WTC11 (cell line): ENCODE measurements around the gene ENGASE. TPM values are rescaled to one million over a fixed set of nuclear protein-coding genes. Genes with fewer than 3 reads are reported as not detected.

Experiments used
- ATAC-seq: fragments of 200-7000 bp; cut with Tn5 transposase; 2 replicates; pipeline ENCODE4 v1.10.0; 2021; ENCODE audit warnings: mild to moderate bottlenecking, moderate library complexity
- CTCF ChIA-PET: fragments of 300-600 bp; sonication (Branson Sonifier 250); formaldehyde crosslinking; loops from one replicate; lab custom pipeline; 2021; ENCODE audit warnings: antibody characterized with exemption; lab: Charles Lee
- POLR2A ChIA-PET: fragments of 350-600 bp; sonication (Branson Sonifier 250); formaldehyde crosslinking; loops from one replicate; lab custom pipeline; 2021; ENCODE audit warnings: antibody characterized with exemption; lab: Charles Lee
- DNase-seq: peaks from one replicate; pipeline ENCODE4 v3.0.0; 2021; ENCODE audit warnings: low spot score
- H3K27ac Mint-ChIP-seq: 2 replicates; pipeline ENCODE4 v1.8.0; 2021; ENCODE audit warnings: mixed read lengths
- H3K27me3 Mint-ChIP-seq: 2 replicates; pipeline ENCODE4 v1.8.0; 2021; ENCODE audit warnings: low read depth, mild to moderate bottlenecking, moderate library complexity, mixed read lengths
- H3K36me3 Mint-ChIP-seq: 2 replicates; pipeline ENCODE4 v1.8.0; 2021; ENCODE audit warnings: mixed read lengths
- H3K4me1 Mint-ChIP-seq: 2 replicates; pipeline ENCODE4 v1.8.0; 2022; ENCODE audit warnings: mixed read lengths
- H3K4me3 Mint-ChIP-seq: 2 replicates; pipeline ENCODE4 v1.8.0; 2021; ENCODE audit warnings: mild to moderate bottlenecking, moderate library complexity, mixed read lengths
- H3K9me3 Mint-ChIP-seq: 2 replicates; pipeline ENCODE4 v1.8.0; 2021; ENCODE audit warnings: mixed read lengths
- CREB1 ChIP-seq: sonication (generic); formaldehyde crosslinking; IDR thresholded peaks from 2 replicates; pipeline ENCODE4 v1.8.0; 2023; ENCODE audit warnings: mild to moderate bottlenecking, missing genetic modification reagents
- CREM ChIP-seq: sonication (generic); formaldehyde crosslinking; IDR thresholded peaks from 2 replicates; pipeline ENCODE4 v1.8.1; 2022; ENCODE audit warnings: mild to moderate bottlenecking, missing genetic modification reagents, moderate library complexity
- EMX1 ChIP-seq: fragments of 250-450 bp; sonication (Bioruptor Pico); IDR thresholded peaks from 2 replicates; pipeline ENCODE4 v1.8.0; 2021; ENCODE audit warnings: mild to moderate bottlenecking
- ESRRA ChIP-seq: sonication (generic); formaldehyde crosslinking; IDR thresholded peaks from 2 replicates; pipeline ENCODE4 v1.8.1; 2022; ENCODE audit warnings: mild to moderate bottlenecking, missing genetic modification reagents, borderline replicate concordance
- FOXK1 ChIP-seq: sonication (generic); formaldehyde crosslinking; IDR thresholded peaks from 2 replicates; pipeline ENCODE4 v1.8.0; 2022; ENCODE audit warnings: mild to moderate bottlenecking, moderate library complexity, missing genetic modification reagents
- MXD4 ChIP-seq: fragments of 250-450 bp; sonication (Bioruptor Pico); IDR thresholded peaks from 2 replicates; pipeline ENCODE4 v1.8.0; 2021; ENCODE audit warnings: mild to moderate bottlenecking, moderate library complexity, borderline replicate concordance
- NFE2L1 ChIP-seq: sonication (generic); formaldehyde crosslinking; IDR thresholded peaks from 2 replicates; pipeline ENCODE4 v1.8.1; 2023; ENCODE audit warnings: missing genetic modification reagents
- NR1H2 ChIP-seq: sonication (generic); formaldehyde crosslinking; IDR thresholded peaks from 2 replicates; pipeline ENCODE4 v1.9.0; 2021; ENCODE audit warnings: mild to moderate bottlenecking, moderate library complexity, missing genetic modification reagents
- TCF7 ChIP-seq: sonication (generic); formaldehyde crosslinking; IDR thresholded peaks from 2 replicates; pipeline ENCODE4 v1.8.0; 2022; ENCODE audit warnings: mild to moderate bottlenecking, low read depth, missing genetic modification reagents, moderate library complexity
- ZNF138 ChIP-seq: sonication (generic); formaldehyde crosslinking; conservative IDR thresholded peaks from 2 replicates; pipeline ENCODE4 v1.8.1; 2022; ENCODE audit warnings: mild to moderate bottlenecking, moderate library complexity, missing genetic modification reagents
- ZNF423 ChIP-seq: fragments of 250-450 bp; sonication (Bioruptor Pico); IDR thresholded peaks from 2 replicates; pipeline ENCODE4 v2.1.2; 2022; ENCODE audit warnings: mild to moderate bottlenecking, moderate library complexity
- ZNF671 ChIP-seq: fragments of 250-450 bp; sonication (Bioruptor Pico); IDR thresholded peaks from 2 replicates; pipeline ENCODE4 v1.8.0; 2021; ENCODE audit warnings: mild to moderate bottlenecking
- total RNA-seq: library from RNA; stranded (reverse); gene quantifications from 3 replicates; pipeline ENCODE4 v1.2.3, GENCODE V29; 2021
- TF ChIP-seq, protein P1 (sequence below): sonication (generic); formaldehyde crosslinking; IDR thresholded peaks from 2 replicates; pipeline ENCODE4 v1.8.0; 2022; ENCODE audit warnings: missing genetic modification reagents
- TF ChIP-seq, protein P2 (sequence below): sonication (generic); formaldehyde crosslinking; IDR thresholded peaks from 2 replicates; pipeline ENCODE4 v1.8.0; 2022; ENCODE audit warnings: mild to moderate bottlenecking, missing genetic modification reagents
- TF ChIP-seq, protein P3 (sequence below): sonication (generic); formaldehyde crosslinking; IDR thresholded peaks from 2 replicates; pipeline ENCODE4 v1.8.0; 2023; ENCODE audit warnings: missing genetic modification reagents
- TF ChIP-seq, protein P4 (sequence below): fragments of 250-450 bp; sonication (Bioruptor Pico); IDR thresholded peaks from 2 replicates; pipeline ENCODE4 v1.8.0; 2021; ENCODE audit warnings: mild to moderate bottlenecking
- TF ChIP-seq, protein P5 (sequence below): sonication (generic); formaldehyde crosslinking; IDR thresholded peaks from 2 replicates; pipeline ENCODE4 v1.8.0; 2022; ENCODE audit warnings: mild to moderate bottlenecking, missing genetic modification reagents
- TF ChIP-seq, protein P6 (sequence below): fragments of 250-450 bp; sonication (Bioruptor Pico); IDR thresholded peaks from 2 replicates; pipeline ENCODE4 v1.9.0; 2021; ENCODE audit warnings: mild to moderate bottlenecking
- TF ChIP-seq, protein P7 (sequence below): sonication (generic); formaldehyde crosslinking; IDR thresholded peaks from 2 replicates; pipeline ENCODE4 v1.8.1; 2023; ENCODE audit warnings: mild to moderate bottlenecking, missing genetic modification reagents, moderate library complexity

The ENGASE gene
- total RNA-seq, 1 experiment from 2014 or later = 41.6 TPM

DNA sequence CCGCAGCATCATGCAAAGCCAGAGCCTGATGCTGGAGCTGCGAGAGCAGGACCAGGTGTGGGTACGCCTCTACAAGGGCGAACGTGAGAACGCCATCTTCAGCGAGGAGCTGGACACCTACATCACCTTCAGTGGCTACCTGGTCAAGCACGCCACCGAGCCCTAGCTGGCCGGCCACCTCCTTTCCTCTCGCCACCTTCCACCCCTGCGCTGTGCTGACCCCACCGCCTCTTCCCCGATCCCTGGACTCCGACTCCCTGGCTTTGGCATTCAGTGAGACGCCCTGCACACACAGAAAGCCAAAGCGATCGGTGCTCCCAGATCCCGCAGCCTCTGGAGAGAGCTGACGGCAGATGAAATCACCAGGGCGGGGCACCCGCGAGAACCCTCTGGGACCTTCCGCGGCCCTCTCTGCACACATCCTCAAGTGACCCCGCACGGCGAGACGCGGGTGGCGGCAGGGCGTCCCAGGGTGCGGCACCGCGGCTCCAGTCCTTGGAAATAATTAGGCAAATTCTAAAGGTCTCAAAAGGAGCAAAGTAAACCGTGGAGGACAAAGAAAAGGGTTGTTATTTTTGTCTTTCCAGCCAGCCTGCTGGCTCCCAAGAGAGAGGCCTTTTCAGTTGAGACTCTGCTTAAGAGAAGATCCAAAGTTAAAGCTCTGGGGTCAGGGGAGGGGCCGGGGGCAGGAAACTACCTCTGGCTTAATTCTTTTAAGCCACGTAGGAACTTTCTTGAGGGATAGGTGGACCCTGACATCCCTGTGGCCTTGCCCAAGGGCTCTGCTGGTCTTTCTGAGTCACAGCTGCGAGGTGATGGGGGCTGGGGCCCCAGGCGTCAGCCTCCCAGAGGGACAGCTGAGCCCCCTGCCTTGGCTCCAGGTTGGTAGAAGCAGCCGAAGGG lies 26.4 kb upstream of the ENGASE start:
- TF ChIP-seq, protein P1, sequence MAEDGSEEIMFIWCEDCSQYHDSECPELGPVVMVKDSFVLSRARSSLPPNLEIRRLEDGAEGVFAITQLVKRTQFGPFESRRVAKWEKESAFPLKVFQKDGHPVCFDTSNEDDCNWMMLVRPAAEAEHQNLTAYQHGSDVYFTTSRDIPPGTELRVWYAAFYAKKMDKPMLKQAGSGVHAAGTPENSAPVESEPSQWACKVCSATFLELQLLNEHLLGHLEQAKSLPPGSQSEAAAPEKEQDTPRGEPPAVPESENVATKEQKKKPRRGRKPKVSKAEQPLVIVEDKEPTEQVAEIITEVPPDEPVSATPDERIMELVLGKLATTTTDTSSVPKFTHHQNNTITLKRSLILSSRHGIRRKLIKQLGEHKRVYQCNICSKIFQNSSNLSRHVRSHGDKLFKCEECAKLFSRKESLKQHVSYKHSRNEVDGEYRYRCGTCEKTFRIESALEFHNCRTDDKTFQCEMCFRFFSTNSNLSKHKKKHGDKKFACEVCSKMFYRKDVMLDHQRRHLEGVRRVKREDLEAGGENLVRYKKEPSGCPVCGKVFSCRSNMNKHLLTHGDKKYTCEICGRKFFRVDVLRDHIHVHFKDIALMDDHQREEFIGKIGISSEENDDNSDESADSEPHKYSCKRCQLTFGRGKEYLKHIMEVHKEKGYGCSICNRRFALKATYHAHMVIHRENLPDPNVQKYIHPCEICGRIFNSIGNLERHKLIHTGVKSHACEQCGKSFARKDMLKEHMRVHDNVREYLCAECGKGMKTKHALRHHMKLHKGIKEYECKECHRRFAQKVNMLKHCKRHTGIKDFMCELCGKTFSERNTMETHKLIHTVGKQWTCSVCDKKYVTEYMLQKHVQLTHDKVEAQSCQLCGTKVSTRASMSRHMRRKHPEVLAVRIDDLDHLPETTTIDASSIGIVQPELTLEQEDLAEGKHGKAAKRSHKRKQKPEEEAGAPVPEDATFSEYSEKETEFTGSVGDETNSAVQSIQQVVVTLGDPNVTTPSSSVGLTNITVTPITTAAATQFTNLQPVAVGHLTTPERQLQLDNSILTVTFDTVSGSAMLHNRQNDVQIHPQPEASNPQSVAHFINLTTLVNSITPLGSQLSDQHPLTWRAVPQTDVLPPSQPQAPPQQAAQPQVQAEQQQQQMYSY (CRISPR knock-in tag) = no peak
- TF ChIP-seq, protein P2, sequence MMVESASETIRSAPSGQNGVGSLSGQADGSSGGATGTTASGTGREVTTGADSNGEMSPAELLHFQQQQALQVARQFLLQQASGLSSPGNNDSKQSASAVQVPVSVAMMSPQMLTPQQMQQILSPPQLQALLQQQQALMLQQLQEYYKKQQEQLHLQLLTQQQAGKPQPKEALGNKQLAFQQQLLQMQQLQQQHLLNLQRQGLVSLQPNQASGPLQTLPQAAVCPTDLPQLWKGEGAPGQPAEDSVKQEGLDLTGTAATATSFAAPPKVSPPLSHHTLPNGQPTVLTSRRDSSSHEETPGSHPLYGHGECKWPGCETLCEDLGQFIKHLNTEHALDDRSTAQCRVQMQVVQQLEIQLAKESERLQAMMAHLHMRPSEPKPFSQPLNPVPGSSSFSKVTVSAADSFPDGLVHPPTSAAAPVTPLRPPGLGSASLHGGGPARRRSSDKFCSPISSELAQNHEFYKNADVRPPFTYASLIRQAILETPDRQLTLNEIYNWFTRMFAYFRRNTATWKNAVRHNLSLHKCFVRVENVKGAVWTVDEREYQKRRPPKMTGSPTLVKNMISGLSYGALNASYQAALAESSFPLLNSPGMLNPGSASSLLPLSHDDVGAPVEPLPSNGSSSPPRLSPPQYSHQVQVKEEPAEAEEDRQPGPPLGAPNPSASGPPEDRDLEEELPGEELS (CRISPR knock-in tag) = no peak
- TF ChIP-seq, protein P3, sequence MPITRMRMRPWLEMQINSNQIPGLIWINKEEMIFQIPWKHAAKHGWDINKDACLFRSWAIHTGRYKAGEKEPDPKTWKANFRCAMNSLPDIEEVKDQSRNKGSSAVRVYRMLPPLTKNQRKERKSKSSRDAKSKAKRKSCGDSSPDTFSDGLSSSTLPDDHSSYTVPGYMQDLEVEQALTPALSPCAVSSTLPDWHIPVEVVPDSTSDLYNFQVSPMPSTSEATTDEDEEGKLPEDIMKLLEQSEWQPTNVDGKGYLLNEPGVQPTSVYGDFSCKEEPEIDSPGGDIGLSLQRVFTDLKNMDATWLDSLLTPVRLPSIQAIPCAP (CRISPR knock-in tag) = no peak
- TF ChIP-seq ESRRA (no peak), ZNF138 (CRISPR knock-in tag) (no peak), CREB1 (no peak), FOXK1 (CRISPR knock-in tag) (no peak), MXD4 (CRISPR knock-in tag) (no peak), NR1H2 (CRISPR knock-in tag) (no peak), EMX1 (CRISPR knock-in tag) (no peak), ZNF423 (CRISPR knock-in tag) (no peak), NFE2L1 (no peak), TCF7 (CRISPR knock-in tag) (no peak), ZNF671 (CRISPR knock-in tag) (no peak), CREM (no peak)
- TF ChIP-seq, protein P4, sequence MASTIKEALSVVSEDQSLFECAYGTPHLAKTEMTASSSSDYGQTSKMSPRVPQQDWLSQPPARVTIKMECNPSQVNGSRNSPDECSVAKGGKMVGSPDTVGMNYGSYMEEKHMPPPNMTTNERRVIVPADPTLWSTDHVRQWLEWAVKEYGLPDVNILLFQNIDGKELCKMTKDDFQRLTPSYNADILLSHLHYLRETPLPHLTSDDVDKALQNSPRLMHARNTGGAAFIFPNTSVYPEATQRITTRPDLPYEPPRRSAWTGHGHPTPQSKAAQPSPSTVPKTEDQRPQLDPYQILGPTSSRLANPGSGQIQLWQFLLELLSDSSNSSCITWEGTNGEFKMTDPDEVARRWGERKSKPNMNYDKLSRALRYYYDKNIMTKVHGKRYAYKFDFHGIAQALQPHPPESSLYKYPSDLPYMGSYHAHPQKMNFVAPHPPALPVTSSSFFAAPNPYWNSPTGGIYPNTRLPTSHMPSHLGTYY (CRISPR knock-in tag) = no peak
- TF ChIP-seq, protein P5, sequence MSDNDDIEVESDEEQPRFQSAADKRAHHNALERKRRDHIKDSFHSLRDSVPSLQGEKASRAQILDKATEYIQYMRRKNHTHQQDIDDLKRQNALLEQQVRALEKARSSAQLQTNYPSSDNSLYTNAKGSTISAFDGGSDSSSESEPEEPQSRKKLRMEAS (CRISPR knock-in tag) = no peak
- TF ChIP-seq, protein P6, sequence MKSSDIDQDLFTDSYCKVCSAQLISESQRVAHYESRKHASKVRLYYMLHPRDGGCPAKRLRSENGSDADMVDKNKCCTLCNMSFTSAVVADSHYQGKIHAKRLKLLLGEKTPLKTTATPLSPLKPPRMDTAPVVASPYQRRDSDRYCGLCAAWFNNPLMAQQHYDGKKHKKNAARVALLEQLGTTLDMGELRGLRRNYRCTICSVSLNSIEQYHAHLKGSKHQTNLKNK (CRISPR knock-in tag) = no peak
- TF ChIP-seq, protein P7, sequence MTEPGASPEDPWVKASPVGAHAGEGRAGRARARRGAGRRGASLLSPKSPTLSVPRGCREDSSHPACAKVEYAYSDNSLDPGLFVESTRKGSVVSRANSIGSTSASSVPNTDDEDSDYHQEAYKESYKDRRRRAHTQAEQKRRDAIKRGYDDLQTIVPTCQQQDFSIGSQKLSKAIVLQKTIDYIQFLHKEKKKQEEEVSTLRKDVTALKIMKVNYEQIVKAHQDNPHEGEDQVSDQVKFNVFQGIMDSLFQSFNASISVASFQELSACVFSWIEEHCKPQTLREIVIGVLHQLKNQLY (CRISPR knock-in tag) = no peak
- no peak for DNase-seq

More for the DNA sequence above, 26.4 kb upstream of the ENGASE start:
- no peak overlapping the region for H3K27ac Mint-ChIP-seq
- peaks cover 18% of the 10 kb centered on the region for H3K27me3 Mint-ChIP-seq
- ChIA-PET CTCF (interaction anchor here (0.7 to 1.5 kb wide), 3 partner anchors 12 to 39 kb away, joined by 3 read pairs; no protein-coding TSS in a partner anchor), POLR2A (no interaction called here)
- H3K9me3 Mint-ChIP-seq = peaks cover 22% of the 10 kb centered on the region
- H3K36me3 Mint-ChIP-seq = no peaks in the 10 kb centered on the region
- no peak overlapping the region for H3K4me3 Mint-ChIP-seq
- ATAC-seq = no peak
- H3K4me1 Mint-ChIP-seq = peaks cover 6% of the 10 kb centered on the region; the same call in 1 of the 2 replicates
